Skeletal muscle satellite cell (primary cell): ENCODE data around the gene HKDC1.

Experiments used
- H3K27me3 ChIP-seq: 2 replicates; pipeline ENCODE4 v1.7.0; 2013; ENCODE audit warnings: low read length; ENCODE audit not compliant: control insufficient read depth, insufficient read depth
- H3K36me3 ChIP-seq: 2 replicates; pipeline ENCODE4 v1.7.0; 2013; ENCODE audit warnings: mild to moderate bottlenecking, control low read depth, low read length; ENCODE audit not compliant: insufficient read depth
- H3K4me1 ChIP-seq: 2 replicates; pipeline ENCODE4 v1.7.0; 2013; ENCODE audit warnings: low read length; ENCODE audit not compliant: control insufficient read depth, insufficient read depth
- H3K4me2 ChIP-seq: 2 replicates; pipeline ENCODE4 v1.7.0; 2013; ENCODE audit warnings: mild to moderate bottlenecking, low read length
- H3K4me3 ChIP-seq: 2 replicates; pipeline ENCODE4 v1.7.0; 2013; ENCODE audit warnings: low read length
- H3K9ac ChIP-seq: 2 replicates; pipeline ENCODE4 v1.7.0; 2013; ENCODE audit warnings: mild to moderate bottlenecking, low read depth, low read length, moderate library complexity
- H3K9me3 ChIP-seq: replicated peaks from 2 replicates; pipeline ENCODE4 v1.7.0; 2013; ENCODE audit warnings: mild to moderate bottlenecking, control low read depth, low read length

The HKDC1 gene

DNA sequence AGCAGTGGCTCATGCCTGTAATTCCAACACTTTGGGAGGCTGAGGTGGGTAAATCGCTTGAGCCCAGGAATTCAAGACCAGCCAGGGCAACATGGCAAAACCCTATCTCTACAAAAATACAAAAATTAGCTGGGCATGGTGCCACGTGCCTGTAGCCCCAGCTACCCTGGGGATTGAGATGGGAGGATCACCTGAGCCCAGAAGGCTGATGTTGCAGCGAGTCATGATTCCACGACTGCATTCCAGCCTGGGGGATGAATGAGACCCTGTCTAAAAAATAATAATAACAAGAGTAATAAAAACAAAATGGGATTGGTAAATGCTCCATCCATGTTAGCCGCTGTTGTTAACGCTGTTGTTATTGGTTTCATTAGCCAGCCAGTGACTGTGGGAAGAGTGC is 1.3 kb upstream of the HKDC1 start:
- Histone ChIP-seq H3K4me1 (peaks cover 18% of the 10 kb centered on the region), H3K9ac (no peak overlapping the region), H3K4me3 (no peak overlapping the region), H3K27me3 (no peaks in the 10 kb centered on the region), H3K9me3 (no peaks in the 10 kb centered on the region), H3K36me3 (no peaks in the 10 kb centered on the region), H3K4me2 (no peak overlapping the region)

- Histone ChIP-seq H3K4me3 (no peak overlapping the region), H3K9me3 (no peaks in the 10 kb centered on the region), H3K9ac (no peak overlapping the region), H3K36me3 (no peaks in the 10 kb centered on the region), H3K27me3 (no peaks in the 10 kb centered on the region), H3K4me1 (peaks cover 23% of the 10 kb centered on the region), H3K4me2 (no peak overlapping the region)
These were observed 375 bp downstream of the HKDC1 start for GRCh38 chr10:69220507-69220906.

DNA sequence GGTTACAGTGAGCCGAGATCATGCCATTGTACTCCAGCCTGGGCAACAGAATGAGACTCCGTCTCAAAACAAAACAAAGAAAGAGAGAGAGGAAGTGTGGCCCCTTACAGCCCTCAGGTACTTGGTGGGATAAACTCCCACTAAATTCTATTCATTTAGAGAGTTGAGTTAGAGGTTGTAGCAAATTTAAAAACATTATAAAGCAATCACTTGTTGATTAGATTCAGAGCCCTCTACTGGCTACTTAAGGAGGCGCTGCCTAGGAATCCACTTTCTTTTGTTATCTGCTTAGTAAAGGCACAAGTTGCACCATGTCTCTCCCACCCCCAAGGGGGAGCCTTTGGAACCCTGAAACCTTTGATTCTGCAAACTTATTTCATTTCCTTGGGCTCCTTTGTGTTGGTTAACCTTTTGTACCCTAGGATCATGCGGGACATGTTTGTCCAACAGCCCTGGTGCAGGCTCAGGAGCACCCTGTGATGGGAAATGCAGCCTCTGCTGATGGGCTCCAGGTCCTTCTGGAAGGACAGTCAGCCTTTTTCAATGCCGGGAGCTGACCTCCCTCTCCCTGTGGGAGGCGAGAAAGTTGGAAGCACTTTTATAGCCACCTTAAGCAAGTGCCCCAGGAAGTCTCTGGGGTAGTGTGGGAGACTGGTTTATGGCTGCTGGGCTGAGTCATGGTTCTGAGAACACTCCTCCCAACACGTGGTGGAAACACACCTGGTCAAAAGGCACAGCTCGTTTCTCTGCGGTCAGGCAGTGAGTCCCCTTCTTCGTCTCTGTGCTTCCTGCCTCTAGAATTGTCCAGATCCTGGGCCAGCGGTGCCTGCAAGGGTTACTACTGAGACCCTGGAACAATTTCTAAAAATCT is 2.3 kb downstream of the HKDC1 start:
- Histone ChIP-seq H3K9ac (no peak overlapping the region), H3K4me3 (no peak overlapping the region), H3K4me1 (peaks cover 20% of the 10 kb centered on the region), H3K9me3 (no peaks in the 10 kb centered on the region), H3K4me2 (peak overlapping the region; percentile 51), H3K36me3 (no peaks in the 10 kb centered on the region), H3K27me3 (no peaks in the 10 kb centered on the region)

DNA sequence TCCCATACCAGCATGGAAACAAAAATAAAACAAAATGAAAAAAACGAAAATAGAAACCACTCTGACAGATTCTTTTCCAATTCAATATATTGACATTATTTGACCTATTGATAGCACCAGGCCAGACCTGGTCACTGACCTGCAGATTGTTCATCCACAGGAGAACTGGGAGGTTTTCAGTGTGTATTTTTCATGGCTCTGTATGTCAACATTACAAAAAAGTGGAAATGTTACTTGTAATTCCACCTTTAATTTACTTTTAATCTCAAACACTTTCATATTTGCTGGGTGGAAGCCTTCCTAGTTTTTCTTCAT is 2.9 kb downstream of the HKDC1 start:
- Histone ChIP-seq H3K9me3 (no peaks in the 10 kb centered on the region), H3K36me3 (no peaks in the 10 kb centered on the region), H3K4me3 (no peak overlapping the region), H3K27me3 (no peaks in the 10 kb centered on the region), H3K4me1 (peaks cover 20% of the 10 kb centered on the region), H3K9ac (no peak overlapping the region), H3K4me2 (no peak overlapping the region)

GRCh38 chr10:69224862-69225657 is 4.9 kb downstream of the HKDC1 start:
- peaks cover 20% of the 10 kb centered on the region for H3K4me1 ChIP-seq

GRCh38 chr10:69225681-69226080 is 5.5 kb downstream of the HKDC1 start:
- Histone ChIP-seq H3K4me2 (no peak overlapping the region), H3K4me3 (no peak overlapping the region), H3K9me3 (no peaks in the 10 kb centered on the region)

More at GRCh38 chr10:69224862-69225657, 4.9 kb downstream of the HKDC1 start:
- Histone ChIP-seq H3K4me3 (no peak overlapping the region), H3K9ac (no peak overlapping the region), H3K27me3 (no peaks in the 10 kb centered on the region), H3K9me3 (no peaks in the 10 kb centered on the region), H3K4me2 (no peak overlapping the region), H3K36me3 (no peaks in the 10 kb centered on the region)

GRCh38 chr10:69226919-69227450 is 6.9 kb downstream of the HKDC1 start:
- no peaks in the 10 kb centered on the region for H3K27me3 ChIP-seq
- no peak overlapping the region for H3K4me3 ChIP-seq
- H3K9ac ChIP-seq, result no peak overlapping the region
- no peaks in the 10 kb centered on the region for H3K9me3 ChIP-seq
- H3K4me1 ChIP-seq, result peaks cover 22% of the 10 kb centered on the region
- H3K36me3 ChIP-seq, result no peaks in the 10 kb centered on the region
- H3K4me2 ChIP-seq, result no peak overlapping the region

More at GRCh38 chr10:69225681-69226080, 5.5 kb downstream of the HKDC1 start:
- Histone ChIP-seq H3K9ac (no peak overlapping the region), H3K4me1 (peaks cover 20% of the 10 kb centered on the region), H3K27me3 (no peaks in the 10 kb centered on the region), H3K36me3 (no peaks in the 10 kb centered on the region)

DNA sequence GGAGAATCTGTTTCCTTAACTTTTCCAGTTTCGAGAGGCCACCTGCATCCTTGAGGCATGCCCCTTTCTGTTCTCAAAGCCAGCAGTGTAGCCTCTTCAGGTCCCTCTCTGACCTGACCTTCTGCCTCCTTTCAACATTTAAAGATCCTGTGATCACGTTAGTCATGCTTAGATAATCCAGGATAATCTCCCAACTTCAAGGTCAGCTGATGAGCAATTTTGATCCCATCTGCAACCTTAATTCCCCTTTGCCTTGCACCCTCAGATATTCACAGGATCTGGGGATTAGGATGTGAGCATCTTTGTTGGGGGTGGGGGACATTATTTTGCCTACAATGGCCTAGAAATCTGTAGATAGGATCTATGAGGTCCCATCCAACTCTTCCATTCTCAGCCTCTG is 8.0 kb downstream of the HKDC1 start:
- Histone ChIP-seq H3K4me3 (no peak overlapping the region), H3K4me1 (peaks cover 25% of the 10 kb centered on the region), H3K4me2 (no peak overlapping the region)

GRCh38 chr10:69229616-69229916 is 9.4 kb downstream of the HKDC1 start:
- H3K9me3 ChIP-seq, result no peaks in the 10 kb centered on the region
- no peak overlapping the region for H3K4me3 ChIP-seq
- peak overlapping the region; percentile 51 for H3K4me2 ChIP-seq
- H3K36me3 ChIP-seq, result no peaks in the 10 kb centered on the region
- no peak overlapping the region for H3K9ac ChIP-seq
- no peaks in the 10 kb centered on the region for H3K27me3 ChIP-seq
- peaks cover 25% of the 10 kb centered on the region for H3K4me1 ChIP-seq

More for the DNA sequence above, 8.0 kb downstream of the HKDC1 start:
- H3K27me3 ChIP-seq, result no peaks in the 10 kb centered on the region
- H3K9ac ChIP-seq, result no peak overlapping the region
- H3K9me3 ChIP-seq, result no peaks in the 10 kb centered on the region
- H3K36me3 ChIP-seq, result no peaks in the 10 kb centered on the region

- no peaks in the 10 kb centered on the region for H3K27me3 ChIP-seq
- no peaks in the 10 kb centered on the region for H3K9me3 ChIP-seq
- H3K9ac ChIP-seq, result no peak overlapping the region
- no peak overlapping the region for H3K4me3 ChIP-seq
- H3K36me3 ChIP-seq, result no peaks in the 10 kb centered on the region
- no peak overlapping the region for H3K4me2 ChIP-seq
- H3K4me1 ChIP-seq, result peaks cover 23% of the 10 kb centered on the region
These were observed 10.0 kb downstream of the HKDC1 start for GRCh38 chr10:69230128-69230527.

- H3K9me3 ChIP-seq, result no peaks in the 10 kb centered on the region
- H3K4me2 ChIP-seq, result peak overlapping the region; percentile 1
- H3K27me3 ChIP-seq, result no peaks in the 10 kb centered on the region
- no peaks in the 10 kb centered on the region for H3K36me3 ChIP-seq
- H3K4me1 ChIP-seq, result peaks cover 19% of the 10 kb centered on the region
- H3K4me3 ChIP-seq, result no peak overlapping the region
- no peak overlapping the region for H3K9ac ChIP-seq
These were observed 12.1 kb downstream of the HKDC1 start for GRCh38 chr10:69232252-69232651.
